Measurements from ENCODE around the gene ZCCHC24.

ZCCHC24 gene

DNA sequence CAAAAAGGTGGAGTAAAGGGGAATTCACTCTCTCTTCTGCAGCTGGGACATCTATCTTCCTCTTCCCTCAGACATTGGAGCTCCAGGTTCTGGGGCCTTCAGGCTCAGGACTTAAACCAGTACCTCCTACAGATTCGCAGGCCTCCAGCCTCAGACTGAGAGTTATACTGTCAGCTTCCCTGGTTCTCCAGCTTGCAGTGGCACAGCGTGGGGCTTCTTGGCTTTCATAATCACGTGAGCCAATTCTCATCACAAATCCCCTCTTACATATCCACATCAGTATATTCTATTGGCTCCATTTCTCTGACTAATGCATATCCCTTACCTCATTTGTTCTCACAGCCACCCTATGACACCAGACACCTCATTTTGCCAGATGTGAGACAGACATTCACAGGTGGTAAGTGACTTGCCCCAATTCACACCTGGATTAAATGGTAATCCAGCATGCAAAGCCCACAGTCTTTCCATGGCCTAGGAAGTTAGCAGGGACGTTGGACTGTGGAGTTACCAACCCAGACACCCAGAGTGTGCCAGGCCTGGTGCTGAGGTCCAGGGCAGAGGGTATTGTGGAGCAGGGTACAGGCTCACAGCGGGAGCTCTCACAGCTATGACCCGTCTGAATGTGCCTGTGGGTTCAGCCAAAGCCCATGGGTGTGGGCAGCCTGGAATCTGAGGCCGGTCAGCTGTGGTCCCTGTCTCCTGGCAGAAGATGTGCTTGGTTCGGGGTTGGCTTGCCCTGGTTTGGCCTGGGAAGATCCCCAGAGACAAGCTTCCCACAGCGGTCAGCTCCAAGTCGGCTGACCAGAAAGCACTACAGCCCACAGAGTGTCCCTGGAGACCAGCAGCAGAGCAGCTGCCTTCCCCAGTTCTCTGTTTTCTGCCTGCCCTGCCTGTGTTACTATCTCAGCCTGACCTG, 18.4 kb upstream of the ZCCHC24 start:
- Histone ChIP-seq H3K9me3 (ENCODE audit: insufficient read depth, low read length) (no peaks in the 10 kb centered on the region), H3K27me3 (ENCODE audit: insufficient read depth, insufficient read length) (peaks cover 34% of the 10 kb centered on the region), H3K4me3 (ENCODE audit: insufficient read length, low read depth) (no peak overlapping the region), H3K36me3 (ENCODE audit: insufficient read depth, insufficient read length, low read length) (no peaks in the 10 kb centered on the region), H3K4me1 (ENCODE audit: insufficient read depth, insufficient read length) (no peaks in the 10 kb centered on the region), H3K9ac (ENCODE audit: insufficient read length, low read depth) (no peak overlapping the region)
- TF ChIP-seq ZNF274 (IDR thresholded peaks at IDR 0.05; ENCODE audit: low read depth, low read length) (no peak), YY1 (IDR thresholded peaks at IDR 0.05; ENCODE audit: insufficient read depth, insufficient read length) (no peak), SUZ12 (IDR thresholded peaks at IDR 0.05; ENCODE audit: extremely low read depth, insufficient read depth, insufficient read length) (no peak)
- DNase-seq (ENCODE audit: low read depth, low spot score) = no peak

DNA sequence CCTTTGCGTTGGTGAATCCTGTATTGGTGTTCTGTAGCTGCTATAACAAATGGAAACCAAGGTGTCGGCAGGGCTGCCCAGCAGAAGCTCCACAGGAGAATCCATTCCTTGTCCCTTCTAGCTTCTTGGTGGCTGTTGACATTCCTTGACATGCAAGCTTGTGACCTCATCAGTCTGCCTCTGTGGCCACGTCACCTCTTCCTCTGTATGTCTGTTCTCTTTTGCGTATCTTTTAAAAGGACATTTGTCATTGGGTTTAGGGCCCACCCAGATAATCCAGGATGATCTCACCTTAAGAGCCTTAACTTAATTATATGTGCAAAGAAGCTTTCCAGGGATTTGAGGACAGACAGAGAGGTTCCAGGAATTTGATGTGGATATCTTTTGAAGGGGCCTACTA, 15.3 kb upstream of the ZCCHC24 start:
- H3K9me3 ChIP-seq (ENCODE audit: insufficient read depth, low read length) = no peaks in the 10 kb centered on the region
- no peak for DNase-seq (ENCODE audit: low read depth, low spot score)
- H3K36me3 ChIP-seq (ENCODE audit: insufficient read depth, insufficient read length, low read length) = no peaks in the 10 kb centered on the region
- H3K9ac ChIP-seq (ENCODE audit: insufficient read length, low read depth) = no peak overlapping the region
- H3K27me3 ChIP-seq (ENCODE audit: insufficient read depth, insufficient read length) = peaks cover 34% of the 10 kb centered on the region
- TF ChIP-seq YY1 (IDR thresholded peaks at IDR 0.05; ENCODE audit: insufficient read depth, insufficient read length) (no peak), SUZ12 (IDR thresholded peaks at IDR 0.05; ENCODE audit: extremely low read depth, insufficient read depth, insufficient read length) (no peak), ZNF274 (IDR thresholded peaks at IDR 0.05; ENCODE audit: low read depth, low read length) (no peak)
- H3K4me1 ChIP-seq (ENCODE audit: insufficient read depth, insufficient read length) = no peaks in the 10 kb centered on the region
- H3K4me3 ChIP-seq (ENCODE audit: insufficient read length, low read depth) = no peak overlapping the region

DNA sequence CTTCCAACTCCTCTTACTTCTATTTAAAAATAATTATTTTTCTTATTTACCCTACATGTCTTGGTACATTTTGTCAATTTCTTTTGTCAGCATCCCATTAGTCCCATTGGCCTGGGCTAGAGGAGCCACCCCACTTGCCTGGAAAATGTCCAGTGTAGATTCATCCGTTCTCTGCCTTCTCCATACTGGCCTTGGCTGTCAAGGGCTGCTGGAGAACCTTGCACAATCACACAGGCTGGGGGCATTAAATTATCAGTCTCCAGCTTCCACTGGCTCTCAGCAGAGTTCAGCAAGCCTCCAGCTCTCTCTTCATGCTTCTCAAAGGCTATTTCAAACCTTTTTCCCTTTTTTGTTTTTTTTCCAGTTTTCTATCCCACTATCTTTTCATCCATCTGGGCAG, 13.8 kb upstream of the ZCCHC24 start:
- H3K27me3 ChIP-seq (ENCODE audit: insufficient read depth, insufficient read length) = peaks cover 34% of the 10 kb centered on the region
- H3K4me1 ChIP-seq (ENCODE audit: insufficient read depth, insufficient read length) = no peaks in the 10 kb centered on the region
- no peaks in the 10 kb centered on the region for H3K36me3 ChIP-seq (ENCODE audit: insufficient read depth, insufficient read length, low read length)
- H3K9me3 ChIP-seq (ENCODE audit: insufficient read depth, low read length) = no peaks in the 10 kb centered on the region
- H3K4me3 ChIP-seq (ENCODE audit: insufficient read length, low read depth) = no peak overlapping the region
- DNase-seq (ENCODE audit: low read depth, low spot score) = no peak
- H3K9ac ChIP-seq (ENCODE audit: insufficient read length, low read depth) = no peak overlapping the region
- TF ChIP-seq SUZ12 (IDR thresholded peaks at IDR 0.05; ENCODE audit: extremely low read depth, insufficient read depth, insufficient read length) (no peak), YY1 (IDR thresholded peaks at IDR 0.05; ENCODE audit: insufficient read depth, insufficient read length) (no peak), ZNF274 (IDR thresholded peaks at IDR 0.05; ENCODE audit: low read depth, low read length) (no peak)

DNA sequence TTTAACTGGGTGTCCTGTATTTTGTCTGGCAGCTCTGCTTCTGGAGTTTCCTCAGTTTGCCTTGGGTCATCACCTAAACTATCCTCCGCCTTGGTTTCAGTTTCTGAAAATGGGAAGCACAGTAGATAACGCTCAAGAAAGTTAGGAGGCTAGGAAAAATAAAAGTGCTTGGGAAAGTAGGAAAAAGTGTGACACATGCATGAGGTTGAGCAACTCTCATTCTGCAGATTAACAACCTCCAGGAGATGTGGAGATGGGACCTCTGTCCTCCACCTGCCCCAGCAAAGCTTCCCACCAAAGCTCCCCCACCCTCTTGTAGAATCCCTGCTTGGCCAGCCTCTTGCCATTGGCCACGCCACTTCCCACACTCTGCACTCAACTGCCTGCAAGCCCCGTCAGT, 13.1 kb upstream of the ZCCHC24 start:
- no peaks in the 10 kb centered on the region for H3K9me3 ChIP-seq (ENCODE audit: insufficient read depth, low read length)
- TF ChIP-seq SUZ12 (IDR thresholded peaks at IDR 0.05; ENCODE audit: extremely low read depth, insufficient read depth, insufficient read length) (no peak), YY1 (IDR thresholded peaks at IDR 0.05; ENCODE audit: insufficient read depth, insufficient read length) (no peak), ZNF274 (IDR thresholded peaks at IDR 0.05; ENCODE audit: low read depth, low read length) (no peak)
- no peak overlapping the region for H3K9ac ChIP-seq (ENCODE audit: insufficient read length, low read depth)
- H3K27me3 ChIP-seq (ENCODE audit: insufficient read depth, insufficient read length) = peaks cover 40% of the 10 kb centered on the region
- no peaks in the 10 kb centered on the region for H3K36me3 ChIP-seq (ENCODE audit: insufficient read depth, insufficient read length, low read length)
- H3K4me1 ChIP-seq (ENCODE audit: insufficient read depth, insufficient read length) = no peaks in the 10 kb centered on the region
- no peak overlapping the region for H3K4me3 ChIP-seq (ENCODE audit: insufficient read length, low read depth)
- DNase-seq (ENCODE audit: low read depth, low spot score) = no peak

DNA sequence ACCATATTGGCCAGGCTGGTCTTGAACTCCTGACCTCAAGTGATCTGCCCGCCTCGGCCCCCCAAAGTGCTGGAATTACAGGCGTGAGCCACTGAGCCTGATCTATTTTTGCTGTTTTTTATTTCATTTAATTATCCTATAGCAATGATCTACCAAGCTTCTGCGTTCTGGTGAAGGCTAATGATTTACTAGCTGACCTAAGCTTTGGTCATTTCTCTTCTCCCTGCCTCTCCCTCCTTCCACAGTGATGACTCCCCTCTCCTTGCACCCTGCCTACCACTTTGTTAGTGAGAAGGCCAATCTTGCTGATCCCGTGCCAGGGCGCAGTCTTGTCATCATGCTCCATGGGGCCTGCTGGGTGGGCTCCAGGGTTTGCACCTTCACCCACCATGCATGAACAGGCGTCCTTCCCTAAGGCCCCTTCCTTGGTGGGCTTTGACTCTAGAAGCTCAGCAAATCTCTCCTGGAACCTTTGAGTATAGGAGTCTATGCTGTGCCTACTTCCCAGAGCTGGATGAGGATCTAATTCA, 11.9 kb upstream of the ZCCHC24 start:
- Histone ChIP-seq H3K9ac (ENCODE audit: insufficient read length, low read depth) (no peak overlapping the region), H3K36me3 (ENCODE audit: insufficient read depth, insufficient read length, low read length) (no peaks in the 10 kb centered on the region), H3K4me1 (ENCODE audit: insufficient read depth, insufficient read length) (no peaks in the 10 kb centered on the region), H3K4me3 (ENCODE audit: insufficient read length, low read depth) (no peak overlapping the region), H3K9me3 (ENCODE audit: insufficient read depth, low read length) (no peaks in the 10 kb centered on the region), H3K27me3 (ENCODE audit: insufficient read depth, insufficient read length) (peaks cover 32% of the 10 kb centered on the region)
- TF ChIP-seq SUZ12 (IDR thresholded peaks at IDR 0.05; ENCODE audit: extremely low read depth, insufficient read depth, insufficient read length) (no peak), YY1 (IDR thresholded peaks at IDR 0.05; ENCODE audit: insufficient read depth, insufficient read length) (no peak), ZNF274 (IDR thresholded peaks at IDR 0.05; ENCODE audit: low read depth, low read length) (no peak)
- no peak for DNase-seq (ENCODE audit: low read depth, low spot score)

DNA sequence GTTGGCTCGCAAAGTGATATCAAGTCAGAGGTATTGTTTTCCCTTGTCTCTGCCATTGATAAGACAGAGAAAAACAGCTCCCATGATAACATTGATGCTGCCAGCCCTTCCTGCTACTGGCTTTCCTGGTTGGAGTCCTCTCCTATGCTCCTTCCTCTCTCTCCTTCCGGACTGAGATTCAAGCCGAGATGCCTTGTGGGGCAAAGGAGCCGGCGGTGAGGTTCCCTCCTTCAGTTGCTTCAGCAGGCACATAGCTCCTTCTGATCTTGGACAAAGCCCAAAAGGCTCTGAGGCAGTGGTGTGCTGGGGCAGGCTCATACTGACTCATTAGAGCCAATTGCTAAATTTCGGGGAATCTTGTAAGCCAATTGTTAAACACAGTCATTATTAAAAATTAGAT, 8.8 kb upstream of the ZCCHC24 start:
- H3K4me3 ChIP-seq (ENCODE audit: insufficient read length, low read depth) = no peak overlapping the region
- no peaks in the 10 kb centered on the region for H3K36me3 ChIP-seq (ENCODE audit: insufficient read depth, insufficient read length, low read length)
- DNase-seq (ENCODE audit: low read depth, low spot score) = no peak
- TF ChIP-seq SUZ12 (IDR thresholded peaks at IDR 0.05; ENCODE audit: extremely low read depth, insufficient read depth, insufficient read length) (no peak), YY1 (IDR thresholded peaks at IDR 0.05; ENCODE audit: insufficient read depth, insufficient read length) (no peak), ZNF274 (IDR thresholded peaks at IDR 0.05; ENCODE audit: low read depth, low read length) (no peak)
- H3K4me1 ChIP-seq (ENCODE audit: insufficient read depth, insufficient read length) = peaks cover 5% of the 10 kb centered on the region
- H3K9ac ChIP-seq (ENCODE audit: insufficient read length, low read depth) = no peak overlapping the region
- no peaks in the 10 kb centered on the region for H3K9me3 ChIP-seq (ENCODE audit: insufficient read depth, low read length)
- peaks cover 12% of the 10 kb centered on the region for H3K27me3 ChIP-seq (ENCODE audit: insufficient read depth, insufficient read length)

DNA sequence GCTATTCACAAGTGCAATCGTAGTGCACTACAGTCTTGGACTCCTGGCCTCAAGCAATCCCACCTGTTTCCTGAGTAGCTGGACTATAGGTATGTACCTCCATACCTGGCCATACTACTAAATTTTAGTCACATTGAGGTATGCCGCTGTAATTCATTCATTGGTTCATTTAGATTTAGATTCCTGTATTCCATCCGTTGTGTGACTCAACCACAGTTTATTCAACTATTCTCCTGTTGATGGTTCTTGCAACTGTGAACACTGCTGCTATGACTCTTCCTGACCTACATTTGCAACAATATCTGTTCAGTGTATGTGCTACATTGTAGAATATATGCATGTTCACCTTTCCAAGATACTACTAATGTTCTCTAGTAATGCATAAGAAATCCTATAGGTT, 8.0 kb upstream of the ZCCHC24 start:
- TF ChIP-seq YY1 (IDR thresholded peaks at IDR 0.05; ENCODE audit: insufficient read depth, insufficient read length) = no peak
- no peak for TF ChIP-seq SUZ12 (IDR thresholded peaks at IDR 0.05; ENCODE audit: extremely low read depth, insufficient read depth, insufficient read length)
- TF ChIP-seq ZNF274 (IDR thresholded peaks at IDR 0.05; ENCODE audit: low read depth, low read length) = no peak
- no peak overlapping the region for H3K9ac ChIP-seq (ENCODE audit: insufficient read length, low read depth)
- no peak for DNase-seq (ENCODE audit: low read depth, low spot score)

More for the DNA sequence above, 8.0 kb upstream of the ZCCHC24 start:
- H3K36me3 ChIP-seq (ENCODE audit: insufficient read depth, insufficient read length, low read length) = no peaks in the 10 kb centered on the region
- H3K27me3 ChIP-seq (ENCODE audit: insufficient read depth, insufficient read length) = peaks cover 10% of the 10 kb centered on the region
- H3K4me3 ChIP-seq (ENCODE audit: insufficient read length, low read depth) = no peak overlapping the region
- H3K4me1 ChIP-seq (ENCODE audit: insufficient read depth, insufficient read length) = peaks cover 5% of the 10 kb centered on the region
- no peaks in the 10 kb centered on the region for H3K9me3 ChIP-seq (ENCODE audit: insufficient read depth, low read length)

All from NT2/D1 (cell line).